K562 (cell line): ENCODE measurements around the gene CTSD. TPM values are rescaled to one million over a fixed set of nuclear protein-coding genes. Genes with fewer than 3 reads are reported as not detected.

ENCODE experiments used
- DACH1 ChIP-seq: fragments of 450-650 bp; IDR thresholded peaks from 2 replicates; pipeline ENCODE4 v1.6.1; 2018; ENCODE audit not compliant: partially characterized antibody
- GTF2E2 ChIP-seq: fragments of 200-800 bp; sonication (Bioruptor generic); IDR thresholded peaks from 2 replicates; pipeline ENCODE4 v1.6.1; 2016; ENCODE audit warnings: missing genetic modification characterization, missing compliant biosample characterization
- HLTF ChIP-seq: fragments of 450-650 bp; IDR thresholded peaks from 2 replicates; pipeline ENCODE4 v1.6.1; 2016
- HNRNPK ChIP-seq: fragments of 200-400 bp; formaldehyde crosslinking; IDR thresholded peaks from one replicate; pipeline ENCODE4 v1.6.1; 2018; ENCODE audit warnings: mild to moderate bottlenecking, low read depth, low read length; ENCODE audit not compliant: poor library complexity, severe bottlenecking
- KAT8 ChIP-seq: fragments of 450-650 bp; IDR thresholded peaks from 2 replicates; pipeline ENCODE4 v1.6.1; 2016; ENCODE audit warnings: low read depth, mild to moderate bottlenecking
- MED1 ChIP-seq: sonication (generic); formaldehyde crosslinking; IDR thresholded peaks from 2 replicates; pipeline ENCODE4 v1.8.1; 2023; ENCODE audit warnings: missing genetic modification reagents, borderline replicate concordance
- RBM15 ChIP-seq: fragments of 200-400 bp; formaldehyde crosslinking; IDR thresholded peaks from 2 replicates; pipeline ENCODE4 v1.6.1; 2018; ENCODE audit warnings: mild to moderate bottlenecking, low read length, moderate library complexity; ENCODE audit not compliant: insufficient read depth
- SP1 ChIP-seq: sonication (generic); formaldehyde crosslinking; IDR thresholded peaks from 2 replicates; pipeline ENCODE4 v1.8.1; 2022; ENCODE audit warnings: mild to moderate bottlenecking, missing genetic modification reagents
- XRCC4 ChIP-seq: IDR thresholded peaks from one replicate; pipeline ENCODE4 v1.6.1; 2011; ENCODE audit not compliant: insufficient read depth, insufficient read length; ENCODE audit errors: extremely low read depth
- ZHX1 ChIP-seq: fragments of 150-350 bp; conservative IDR thresholded peaks from 2 replicates; pipeline ENCODE4 v1.6.1; 2014; ENCODE audit warnings: low read length
- ZNF134 ChIP-seq: fragments of 250-450 bp; sonication (Bioruptor Pico); conservative IDR thresholded peaks from 2 replicates; pipeline ENCODE4 v1.4.0; 2020
- ZNF146 ChIP-seq: IDR thresholded peaks from one replicate; pipeline ENCODE4 v1.6.1; 2018; ENCODE audit warnings: missing compliant biosample characterization; ENCODE audit not compliant: unreplicated experiment
- ZNF318 ChIP-seq, 2 experiments: fragments of 450-650 bp; IDR thresholded peaks; 2 replicates each; pipeline ENCODE4 v1.6.1; 2016; ENCODE audit warnings: mild to moderate bottlenecking in 2 of 2, borderline replicate concordance in 1 of 2, low read depth in 1 of 2, moderate library complexity in 1 of 2
- polyA plus RNA-seq, 8 experiments: library from polyadenylated mRNA; depleted of rRNA in 4 of 8; stranded (reverse) in 5 of 8; unstranded in 3 of 8; fragments of >200 nt; fragmentation: Nextera tagmentation in 2 of 8; fragmentation: Illumina TruSeq in 1 of 8; extraction: Ambion mirVana in 2 of 8; extraction: Trizol in 1 of 8; gene quantifications; 2 replicates each; pipeline versions ENCODE4 v1.2.1 to v1.2.3, GENCODE V29; 2011 to 2014; ENCODE audit warnings: inconsistent platforms in 1 of 8, missing spikeins in 1 of 8
- total RNA-seq, 7 experiments: library from RNA; depleted of rRNA in 6 of 7; stranded (reverse); fragments of >200 nt in 6 of 7; fragmentation: Illumina TruSeq in 2 of 7; extraction: Trizol in 2 of 7; gene quantifications; 2 replicates each; pipeline versions ENCODE4 v1.2.1 to v1.2.3, GENCODE V29; 2011 to 2021; ENCODE audit warnings: low replicate concordance in 1 of 7
- TF ChIP-seq, protein P1 (sequence below), 2 experiments: fragments of 450-650 bp in 1 of 2; sonication (generic) in 1 of 2; formaldehyde crosslinking in 1 of 2; IDR thresholded peaks in 1 of 2; conservative IDR thresholded peaks in 1 of 2; 2 replicates each; pipeline versions ENCODE4 v1.6.1 to v1.8.1; 2016 to 2023; ENCODE audit warnings: mild to moderate bottlenecking in 2 of 2, moderate library complexity in 2 of 2, inconsistent platforms in 1 of 2, missing genetic modification reagents in 1 of 2

Gene CTSD
- total and polyA plus RNA-seq, 9 of the 15 experiments (the other 6 are each of a cell fraction or from before 2014, with no cell fraction given) = 1.0 to 112 (median 40.9) TPM

- TF ChIP-seq ZHX1 = no peak
- TF ChIP-seq HLTF = no peak
- no peak for TF ChIP-seq KAT8
- no peak for TF ChIP-seq HNRNPK
- TF ChIP-seq GTF2E2 = no peak
- TF ChIP-seq ZNF134 (CRISPR knock-in tag) = no peak
- no peak for TF ChIP-seq XRCC4
- TF ChIP-seq DACH1 = no peak
- TF ChIP-seq ZNF146 (CRISPR knock-in tag) = no peak
- no peak for TF ChIP-seq RBM15
- TF ChIP-seq, protein P1, sequence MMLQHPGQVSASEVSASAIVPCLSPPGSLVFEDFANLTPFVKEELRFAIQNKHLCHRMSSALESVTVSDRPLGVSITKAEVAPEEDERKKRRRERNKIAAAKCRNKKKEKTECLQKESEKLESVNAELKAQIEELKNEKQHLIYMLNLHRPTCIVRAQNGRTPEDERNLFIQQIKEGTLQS (IDR thresholded peaks at IDR 0.05) = 0 out of 2 replicates have a peak, but pooled peaks have one; percentile 20
- TF ChIP-seq, protein P1 (CRISPR knock-in tag; conservative IDR thresholded peaks at IDR 0.05) = no peak
- TF ChIP-seq MED1 (CRISPR knock-in tag) = no peak
- no peak for TF ChIP-seq SP1 (CRISPR knock-in tag)
- no peak for TF ChIP-seq ZNF318 (IDR thresholded peaks at IDR 0.05; ENCODE audit: borderline replicate concordance in 1 of 2, low read depth in 1 of 2)
These were observed 56.9 kb downstream of the CTSD start (continued) for GRCh38 chr11:1706634-1707400.
